NCI-H460 (cell line): ENCODE measurements around the gene CBX1. TPM values are rescaled to one million over a fixed set of nuclear protein-coding genes. Genes with fewer than 3 reads are reported as not detected.
A peak's percentile ranks its signal among the peaks of the same experiment; 100 is the strongest.
"Not testable (repeated sequence)": the region's sequence is repeated elsewhere in the genome, so short reads cannot be mapped to it uniquely, and the experiment has no call there.

Experiments used
- DNase-seq: peaks from one replicate; pipeline ENCODE4 v3.0.0-alpha.2; 2016; ENCODE audit warnings: low read depth; ENCODE audit errors: extremely low read depth
- total RNA-seq: library from RNA; depleted of rRNA; stranded (reverse); fragments of >200 nt; shearing (Covaris generic); gene quantifications from 2 replicates; pipeline ENCODE4 v1.2.3, GENCODE V29; 2014

Gene CBX1
- total RNA-seq, 1 experiment from 2014 or later: 57.8 TPM

DNA sequence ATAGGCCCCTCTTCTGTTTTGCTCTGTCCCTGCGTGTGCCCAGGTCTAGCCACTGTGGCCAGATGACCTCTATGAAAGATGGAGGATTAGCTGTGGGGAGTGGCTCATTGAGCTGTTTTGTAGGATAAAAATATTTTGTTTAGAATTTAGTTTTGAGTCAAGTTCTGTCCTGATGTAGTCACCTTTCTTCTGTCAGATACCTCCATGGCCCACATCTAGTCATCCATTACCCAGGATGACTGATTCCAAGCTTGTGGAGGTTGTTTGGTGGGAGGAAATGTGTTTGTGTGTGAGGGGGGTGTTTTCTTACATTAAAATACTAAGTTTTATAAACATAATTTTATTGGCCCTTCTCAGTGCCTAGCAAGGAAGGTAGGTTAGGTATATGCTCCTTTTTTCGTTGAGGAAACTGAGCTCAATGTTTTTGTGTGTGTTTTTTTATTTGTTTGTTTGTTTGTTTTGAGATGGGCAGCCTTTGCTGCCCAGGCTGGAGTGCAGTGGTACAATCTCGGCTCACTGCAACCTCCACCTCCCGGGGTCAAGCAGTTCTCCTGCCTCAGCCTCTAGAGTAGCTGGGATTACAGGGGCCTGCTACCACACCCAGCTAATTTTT, 22.6 kb upstream of the CBX1 start:
- DNase-seq: no peak

DNA sequence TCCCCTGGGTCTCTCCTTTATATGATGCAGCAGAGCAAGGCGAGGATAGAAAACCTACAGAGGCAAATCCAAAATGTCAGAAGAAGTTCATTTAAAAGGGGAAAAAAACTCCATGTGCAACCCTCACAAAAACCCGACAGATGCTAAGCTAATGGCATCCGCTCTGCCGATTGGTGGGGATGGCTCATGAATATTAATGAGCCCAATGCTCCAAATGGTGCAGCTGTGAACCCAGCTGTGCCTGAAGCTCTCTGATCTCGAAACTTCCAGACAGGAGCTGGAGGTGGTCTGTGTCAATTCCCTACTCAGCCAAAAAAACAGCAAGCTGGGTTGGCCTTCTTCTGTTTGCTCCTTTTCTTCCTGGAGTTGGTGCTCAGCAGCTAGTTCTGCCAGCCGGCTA, 21.8 kb upstream of the CBX1 start:
- no peak for DNase-seq

DNA sequence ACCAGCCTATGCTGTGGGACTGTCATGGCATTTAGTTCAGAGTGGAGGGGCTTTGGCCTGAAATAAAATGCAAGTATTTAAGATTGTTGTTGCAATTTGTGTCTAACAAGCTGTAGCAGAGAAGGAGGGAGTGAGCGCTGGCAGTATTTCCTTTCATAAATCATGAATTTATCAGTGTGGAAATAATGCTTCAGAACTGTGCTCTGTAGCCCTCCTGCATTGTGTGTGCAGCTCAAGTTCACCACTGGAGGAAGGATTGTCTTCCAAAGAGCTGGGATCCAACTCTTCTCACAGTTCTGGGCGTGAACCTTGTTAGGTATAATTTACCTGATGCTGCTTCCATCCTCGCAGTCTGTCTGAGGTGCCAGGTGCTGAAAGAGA, 21.4 kb upstream of the CBX1 start:
- DNase-seq: no peak

DNA sequence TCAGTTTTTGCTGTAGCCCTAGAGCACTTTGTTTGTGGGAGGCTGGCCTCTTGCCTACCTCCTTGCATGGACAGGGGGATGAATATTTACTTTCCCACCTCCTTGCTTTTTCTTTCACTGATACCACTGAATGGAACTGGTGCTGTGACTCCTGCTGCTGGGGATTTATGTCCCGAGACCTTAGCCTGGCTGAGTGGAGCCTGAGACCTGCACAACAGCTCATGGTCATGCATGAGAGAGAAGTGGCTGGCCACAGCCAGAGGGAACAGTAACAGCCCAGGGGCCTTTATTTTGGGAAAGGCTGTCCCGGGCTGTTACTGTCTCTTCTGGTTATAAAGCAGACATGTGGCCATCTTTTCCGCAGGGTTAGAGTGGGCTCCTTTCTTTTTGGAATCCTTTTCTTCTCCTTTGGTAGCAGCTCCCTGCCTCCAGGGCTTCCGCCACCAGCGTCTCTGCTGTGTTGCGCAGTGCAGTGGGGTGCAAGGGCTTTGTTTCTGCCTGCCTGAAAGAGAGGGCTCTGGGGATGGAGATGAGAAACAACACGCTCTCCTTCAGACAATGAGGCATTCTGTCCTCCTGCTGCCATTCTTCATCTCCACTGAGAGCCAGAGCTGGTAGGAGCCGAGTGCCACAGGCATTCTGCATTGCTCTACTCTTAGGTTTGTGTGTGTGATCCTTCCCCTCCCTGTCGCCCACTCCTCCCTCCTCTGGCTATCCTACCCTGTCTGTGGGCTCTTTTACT, 20.8 kb upstream of the CBX1 start:
- DNase-seq: no peak

DNA sequence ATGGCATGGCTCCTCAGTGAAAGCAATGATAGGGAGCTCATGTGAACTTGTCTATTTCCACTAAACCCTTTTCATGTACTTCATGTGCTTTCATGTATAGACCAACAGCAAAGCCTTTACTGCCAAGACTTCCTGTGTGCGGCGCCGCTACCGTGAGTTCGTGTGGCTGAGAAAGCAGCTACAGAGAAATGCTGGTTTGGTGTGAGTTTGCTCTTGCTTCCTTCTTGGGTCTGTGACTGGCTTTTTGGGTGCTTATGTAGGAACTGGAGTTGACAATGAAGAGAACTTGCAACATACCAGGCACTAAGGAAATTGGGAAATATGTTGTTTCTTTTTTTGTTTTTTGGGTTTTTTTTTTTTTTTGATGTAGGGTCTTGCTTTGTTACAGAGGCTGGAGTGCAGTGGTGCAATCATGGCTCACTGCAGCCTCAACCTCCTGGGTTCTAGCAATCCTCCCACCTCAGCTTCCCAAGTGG, 12.0 kb upstream of the CBX1 start:
- DNase-seq: no peak

DNA sequence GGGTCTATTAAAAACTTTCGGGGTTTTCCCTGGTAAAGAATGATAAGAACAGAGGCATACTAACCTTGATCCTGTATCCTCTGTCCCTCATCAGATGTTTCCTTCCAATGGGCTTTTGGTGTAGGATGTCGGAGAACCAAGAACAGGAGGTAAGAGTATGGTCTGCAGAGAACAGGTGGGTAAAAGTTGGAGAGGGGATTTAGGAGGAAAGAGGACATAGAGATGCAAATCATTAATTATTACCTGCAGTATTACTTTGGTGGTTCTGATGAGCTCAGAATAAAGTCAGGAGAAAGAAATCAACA, 10.6 kb upstream of the CBX1 start:
- no peak for DNase-seq

DNA sequence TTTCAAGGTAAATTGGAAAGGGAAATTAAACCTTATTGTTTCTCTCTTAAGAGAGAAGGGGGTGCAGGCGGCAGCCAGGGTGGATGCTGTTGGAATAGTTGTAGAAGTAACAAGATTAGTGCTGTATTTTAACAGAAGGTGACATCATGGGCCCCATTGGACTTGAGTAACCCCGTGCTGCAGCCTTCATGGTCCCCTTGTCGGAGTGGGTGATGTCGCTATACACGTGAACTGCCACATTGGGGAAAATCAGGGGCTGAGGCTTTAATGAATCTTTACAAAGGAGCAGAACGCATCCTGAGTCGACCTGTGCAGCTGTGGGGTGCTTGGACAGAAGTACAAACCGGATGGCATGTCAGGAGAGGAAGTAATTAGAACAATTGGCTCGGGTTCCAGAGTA, 9.5 kb upstream of the CBX1 start:
- DNase-seq: no peak

DNA sequence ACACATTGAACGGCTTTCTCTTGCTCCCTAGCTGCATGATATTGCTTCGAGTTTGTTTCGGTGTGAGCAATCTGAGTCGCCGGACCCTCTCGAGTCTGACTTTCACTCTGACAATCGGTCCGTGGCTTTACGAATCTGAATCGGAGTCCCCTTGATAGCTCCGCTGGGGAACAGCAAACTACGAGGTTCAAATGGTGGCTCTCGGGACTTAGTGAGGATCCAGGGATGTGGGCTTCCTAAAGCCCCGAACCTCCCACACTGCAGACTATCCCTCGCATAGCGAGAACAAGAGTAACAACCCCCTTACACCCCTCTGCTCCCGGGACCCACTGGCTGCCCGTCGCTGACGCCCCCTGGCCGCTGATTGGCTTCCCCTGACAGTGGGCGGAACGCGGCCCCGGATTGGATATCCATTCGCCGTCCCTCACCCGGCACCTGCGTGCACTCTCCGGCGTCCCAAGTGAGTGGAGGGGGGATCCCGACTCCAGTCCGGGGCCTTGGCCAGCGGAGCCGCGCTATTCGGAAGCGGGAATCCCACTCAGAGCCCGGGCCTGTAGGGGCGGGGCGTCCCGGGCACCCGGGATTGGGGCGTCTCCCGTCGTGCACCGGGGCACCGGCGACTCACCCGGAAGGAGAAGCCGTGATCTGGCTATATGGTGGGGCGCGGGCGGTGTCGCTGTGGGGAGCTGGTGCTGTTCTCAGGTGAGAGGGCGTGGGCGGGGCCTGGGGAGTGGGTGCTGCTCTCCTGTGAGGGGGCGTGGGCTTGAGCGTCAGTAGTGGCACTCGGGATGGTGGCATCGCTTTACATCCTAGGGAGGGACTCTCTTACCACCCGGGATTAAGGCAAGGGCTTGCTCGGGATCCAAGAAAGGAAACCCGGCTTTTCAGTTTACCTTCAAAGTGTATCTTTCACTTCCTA, 6.1 kb upstream of the CBX1 start, which contains the start of gene SNX11:
Gene SNX11, plus strand, starts transcription at position 630 of the 919 bp plus-strand sequence. CDS start 4,278 bp downstream, outside the sequence.
- peak; percentile 73 for DNase-seq

DNA sequence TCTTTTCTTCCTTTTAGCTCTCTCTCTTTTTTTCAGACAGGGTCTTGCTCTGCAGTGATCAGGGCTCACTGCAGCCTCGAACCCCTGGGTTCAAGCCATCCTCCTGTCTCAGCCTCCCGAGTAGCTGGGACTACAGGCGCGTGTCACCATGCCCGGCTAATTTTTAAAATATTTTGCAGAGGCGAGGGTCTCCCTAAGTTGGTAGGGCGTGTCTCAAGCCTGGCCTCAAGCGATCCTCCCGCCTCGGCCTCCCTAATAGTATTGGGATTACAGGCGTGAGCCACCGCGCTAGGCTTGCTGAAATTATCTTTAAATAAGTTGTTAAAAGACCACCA, 5.5 kb upstream of the CBX1 start:
- DNase-seq: no peak

DNA sequence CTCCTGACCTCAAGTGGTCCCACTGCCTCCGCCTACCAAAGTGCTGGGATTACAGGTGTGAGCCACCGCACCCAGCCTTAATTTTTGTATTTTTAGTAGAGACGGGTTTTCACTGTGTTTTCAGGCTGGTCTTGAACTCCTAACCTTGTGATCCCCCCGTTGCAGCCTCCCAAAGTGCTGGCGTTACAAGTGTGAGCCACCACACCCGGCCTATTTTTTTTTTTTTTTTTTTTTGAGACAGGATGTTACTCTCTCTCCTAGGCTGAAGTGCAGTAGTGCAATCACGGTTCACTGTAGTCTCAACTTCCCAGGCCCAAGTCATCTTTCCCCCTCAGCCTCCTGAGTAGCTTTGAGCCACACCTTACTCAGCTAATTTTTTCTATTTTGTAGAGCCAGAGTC, 3.2 kb upstream of the CBX1 start:
- no peak for DNase-seq

DNA sequence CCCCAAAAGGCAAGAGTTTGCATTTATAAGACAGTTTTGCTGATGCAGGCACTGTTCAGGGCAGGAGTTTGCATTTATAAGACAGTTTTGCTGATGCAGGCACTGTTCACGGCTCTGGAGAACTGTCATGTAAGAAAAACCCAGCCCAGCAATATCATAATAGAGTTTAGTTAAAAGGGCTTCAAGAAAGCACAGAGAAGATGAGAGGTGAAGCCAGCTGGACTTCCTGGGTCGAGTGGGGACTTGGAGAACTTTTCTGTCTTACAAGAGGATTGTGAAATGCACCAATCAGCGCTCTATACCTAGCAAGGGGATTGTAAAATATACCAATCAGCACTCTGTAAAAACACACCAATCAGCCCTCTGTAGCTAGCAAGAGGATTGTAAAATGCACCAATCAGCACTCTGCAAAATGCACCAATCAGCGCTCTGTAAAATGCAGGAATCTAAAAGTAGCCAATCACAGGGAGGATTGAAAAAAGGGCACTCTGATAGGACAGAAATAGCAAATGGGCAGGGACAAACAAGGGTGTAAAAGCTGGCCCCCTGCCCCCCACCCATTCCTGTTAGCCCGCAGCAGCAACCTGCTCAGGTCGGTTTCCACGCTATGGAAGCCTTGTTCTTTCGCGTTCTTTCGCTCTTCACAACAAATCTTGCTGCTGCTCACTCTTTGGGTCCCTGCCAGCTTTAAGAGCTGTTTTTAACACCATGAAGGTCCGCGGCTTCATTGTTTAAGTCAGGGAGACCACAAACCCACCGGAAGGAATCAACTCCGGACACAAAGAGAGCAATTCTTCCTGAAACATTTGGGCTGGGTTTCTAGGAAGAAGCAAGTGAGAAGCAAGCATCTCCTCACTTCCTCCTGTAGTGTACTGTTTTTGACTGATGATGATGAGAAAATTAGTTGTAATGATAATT, 1.8 kb upstream of the CBX1 start:
- DNase-seq: no peak

DNA sequence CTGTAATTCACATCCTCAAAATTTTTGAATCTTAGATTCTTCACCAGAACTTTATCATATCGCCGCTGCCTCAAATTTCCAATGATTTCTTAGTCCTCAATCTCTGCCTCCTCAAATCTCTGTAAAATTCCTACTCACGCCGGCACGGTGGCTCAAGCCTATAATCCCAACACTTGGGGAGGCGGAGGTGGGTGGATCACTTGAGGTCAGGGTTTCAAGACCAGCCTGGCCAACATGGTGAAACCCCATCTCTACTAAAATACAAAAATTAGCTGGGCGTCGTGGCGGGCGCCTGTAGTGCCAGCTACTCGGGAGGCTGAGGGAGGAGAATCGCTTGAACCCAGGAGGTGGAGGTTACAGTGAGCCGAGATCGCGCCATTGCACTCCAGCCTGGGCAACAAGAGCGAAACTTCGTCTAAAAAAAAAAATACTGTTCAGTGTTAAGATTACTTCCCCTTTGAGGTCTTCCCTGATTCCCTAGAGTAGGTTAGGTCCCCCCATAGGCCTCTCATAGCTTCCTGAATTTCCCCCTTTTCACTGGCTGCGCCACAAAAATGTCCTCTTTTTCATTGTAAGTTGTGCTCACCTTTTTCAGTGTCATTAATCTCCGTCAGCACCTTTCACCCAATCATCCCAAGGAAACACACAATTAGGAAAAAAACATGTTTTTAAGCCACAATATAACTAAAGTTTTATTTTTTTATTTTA, 919 bp upstream of the CBX1 start:
- no peak for DNase-seq

DNA sequence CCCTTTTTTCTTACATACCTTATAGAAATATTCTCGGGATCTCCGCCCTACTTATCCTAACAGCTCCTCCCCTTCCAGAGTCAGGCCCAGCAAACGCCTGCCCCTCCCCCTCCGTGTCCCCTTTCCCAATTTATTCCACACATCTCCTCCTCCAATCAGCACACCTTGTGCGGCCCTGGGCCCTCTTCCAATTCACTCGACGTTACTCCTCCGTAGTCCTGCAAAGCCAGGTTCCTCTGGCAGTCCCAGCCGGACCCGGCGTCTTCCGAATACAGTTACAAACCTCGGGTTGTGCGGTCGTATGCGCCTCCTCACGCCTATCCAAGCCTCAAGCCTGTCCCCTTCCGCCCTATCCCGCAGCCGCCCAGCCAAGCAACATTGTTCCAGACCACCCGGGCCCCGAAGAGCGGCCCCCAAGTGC, 677 bp downstream of the CBX1 start:
- peak; percentile 29 for DNase-seq

DNA sequence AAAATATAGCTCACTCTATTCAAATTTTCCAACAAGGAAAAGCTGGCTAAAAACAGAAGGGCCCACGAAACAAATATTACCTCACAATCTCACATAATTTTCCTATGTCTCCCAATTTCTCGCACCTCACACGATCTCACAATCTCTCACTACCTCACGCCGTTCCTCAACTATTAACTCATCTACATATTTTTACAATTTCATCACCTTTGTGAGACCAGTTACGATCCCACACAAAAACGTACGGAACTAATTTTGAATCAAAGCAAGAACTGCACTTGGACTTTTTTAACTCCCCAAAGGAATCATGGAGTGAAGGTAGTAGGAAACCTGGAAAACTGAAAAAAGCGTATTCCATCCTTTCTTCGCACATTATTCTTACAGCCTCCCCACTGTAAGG, 1.1 kb downstream of the CBX1 start:
- no peak for DNase-seq

DNA sequence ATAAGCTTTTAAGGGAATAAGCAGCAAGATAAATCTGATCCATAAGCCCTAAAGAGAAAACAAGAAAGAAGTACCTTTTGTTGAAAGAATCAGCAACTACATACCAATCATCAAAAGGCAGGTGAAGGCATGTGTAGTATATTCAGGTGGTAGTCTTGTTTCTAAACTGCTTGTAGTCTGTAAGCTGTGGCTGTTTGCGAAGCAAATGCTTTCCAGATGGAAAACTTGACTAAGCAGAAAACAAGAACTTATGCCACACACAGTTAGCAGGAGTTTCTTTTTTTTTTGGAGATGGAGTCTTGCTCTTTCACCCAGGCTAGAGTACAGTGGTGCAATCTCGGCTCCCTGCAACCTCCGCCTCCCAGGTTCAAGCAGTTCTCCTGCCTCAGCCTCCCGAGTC, 5.7 kb downstream of the CBX1 start:
- DNase-seq: no peak

DNA sequence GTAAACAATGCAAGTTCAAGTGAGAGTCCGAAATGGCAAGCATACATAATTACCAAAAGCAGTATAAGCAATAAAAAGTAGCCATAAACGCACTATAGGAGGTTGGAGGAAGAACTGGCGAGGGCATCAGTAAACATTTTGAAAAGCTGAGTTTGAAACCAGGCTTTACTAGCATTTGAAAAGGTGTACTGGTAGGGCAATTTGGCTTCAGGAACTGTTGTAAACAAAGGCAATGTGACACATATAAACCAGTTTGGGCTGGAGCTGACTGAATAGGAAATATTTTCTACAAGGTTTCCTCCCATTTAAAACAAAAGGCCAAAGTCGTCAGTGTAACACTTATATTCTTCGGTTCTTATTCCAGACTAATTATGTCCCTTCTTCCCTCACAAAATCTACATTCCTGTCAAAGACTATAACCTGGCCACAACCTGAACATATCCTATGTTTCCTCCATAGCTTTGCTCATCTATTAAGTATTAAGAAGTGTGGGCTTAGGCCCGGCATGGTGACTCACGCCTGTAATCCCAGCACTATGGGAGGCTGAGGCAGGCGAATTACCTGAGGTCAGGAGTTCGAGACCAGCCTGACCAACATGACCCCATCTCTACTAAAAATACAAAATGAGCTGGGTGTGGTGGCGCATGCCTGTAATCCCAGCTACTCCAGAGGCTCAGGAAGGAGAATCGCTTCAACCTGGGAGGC, 7.8 kb downstream of the CBX1 start:
- DNase-seq: no peak

DNA sequence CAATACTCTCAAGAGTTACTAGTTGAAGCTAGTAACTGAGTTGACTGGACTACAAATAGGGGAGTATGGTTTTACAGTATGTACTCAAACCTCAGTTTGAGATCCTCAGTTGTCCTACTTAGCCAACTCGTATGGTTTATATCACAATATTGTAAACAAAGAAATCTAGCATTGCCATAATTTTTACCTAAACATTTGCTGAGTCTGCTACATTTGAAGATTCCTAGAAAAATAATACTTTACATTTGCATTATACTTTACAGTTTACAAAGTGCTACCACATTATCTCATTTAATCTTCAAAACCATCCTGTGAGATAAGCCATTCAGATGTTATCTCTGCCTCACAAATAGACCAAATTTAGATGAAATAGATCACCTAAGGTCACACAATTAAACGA, 16.3 kb downstream of the CBX1 start:
- DNase-seq: no peak

DNA sequence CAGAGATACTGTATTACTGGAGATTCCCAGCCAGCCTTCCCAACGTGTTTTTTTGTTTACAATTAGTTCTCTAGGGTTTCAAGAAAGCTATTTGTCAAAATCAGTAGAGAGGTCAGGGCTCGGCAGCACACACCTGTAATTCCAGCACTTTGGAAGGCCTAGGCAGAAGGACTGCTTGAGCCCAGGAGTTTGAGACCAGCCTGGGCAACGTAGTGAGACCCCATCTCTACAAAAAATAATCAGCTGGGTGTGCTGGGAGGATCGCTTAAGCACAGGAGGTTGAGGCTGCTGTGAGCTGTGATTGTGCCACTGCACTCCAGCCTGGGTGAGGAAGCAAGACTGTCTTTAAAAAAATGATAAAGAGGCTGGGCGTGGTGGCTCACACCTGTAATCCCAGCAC, 19.4 kb downstream of the CBX1 start:
- no peak for DNase-seq

DNA sequence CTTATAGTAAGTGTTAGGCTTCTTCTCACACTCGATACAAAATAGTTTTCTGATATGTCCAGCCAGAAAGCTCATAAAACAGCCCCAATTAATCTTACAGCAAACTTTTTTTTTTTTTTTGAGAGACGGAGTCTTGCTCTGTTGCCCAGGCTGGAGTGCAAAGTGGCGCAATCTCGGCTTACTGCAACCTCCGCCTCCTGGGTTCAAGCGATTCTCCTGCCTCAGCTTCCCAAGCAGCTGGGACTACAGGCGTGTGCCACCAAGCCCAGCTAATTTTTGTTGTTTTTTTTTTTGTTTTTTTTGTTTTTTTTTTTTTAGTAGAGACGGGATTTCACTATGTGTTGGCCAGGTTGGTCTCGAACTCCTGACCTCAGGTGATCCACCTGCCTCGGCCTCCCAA, 24.1 kb downstream of the CBX1 start:
- DNase-seq: not testable (repeated sequence)
